Tibial nerve (tissue), 4 donors: ENCODE results near the gene LMX1B. TPM values are rescaled to one million over a fixed set of nuclear protein-coding genes. Genes with fewer than 3 reads are reported as not detected.

Experiments
- DNase-seq, 2 donors: peaks; one replicate each; pipeline ENCODE4 v3.0.0-alpha.2; 2019; ENCODE audit warnings: low spot score in 2 of 2
- H3K27ac ChIP-seq, 4 donors: fragments of 200-600 bp; sonication (generic) in 3 of 4; one replicate each; pipeline ENCODE4 v1.5.1; 2017 to 2019; ENCODE audit warnings: mild to moderate bottlenecking in 1 of 4
- H3K27me3 ChIP-seq, 2 donors: fragments of 200-600 bp; sonication (generic) in 1 of 2; one replicate each; pipeline versions ENCODE4 v1.5.1 to v1.6.0; 2017 to 2019
- H3K36me3 ChIP-seq, 3 donors: fragments of 200-600 bp; sonication (generic); one replicate each; pipeline ENCODE4 v1.5.1; 2018 to 2019
- H3K4me1 ChIP-seq, 4 donors: fragments of 200-600 bp; sonication (generic) in 3 of 4; one replicate each; pipeline ENCODE4 v1.5.1; 2017 to 2019
- H3K4me3 ChIP-seq, 4 donors: fragments of 200-600 bp; sonication (generic) in 3 of 4; one replicate each; pipeline ENCODE4 v1.5.1; 2017 to 2019; ENCODE audit warnings: mild to moderate bottlenecking in 1 of 4, moderate library complexity in 1 of 4
- H3K9me3 ChIP-seq, 4 donors: fragments of 200-600 bp; sonication (generic) in 3 of 4; one replicate each; pipeline ENCODE4 v1.5.1; 2017 to 2019
- CTCF ChIP-seq, 5 experiments: fragments of 200-600 bp in 3 of 5; fragments of 450-650 bp in 2 of 5; sonication (generic) in 3 of 5; IDR thresholded peaks; one replicate each; pipeline ENCODE4 v1.5.1; 2016 to 2019; ENCODE audit warnings: antibody characterized with exemption in 5 of 5, mild to moderate bottlenecking in 3 of 5, moderate library complexity in 2 of 5
- EP300 ChIP-seq, 2 donors: sonication (generic); formaldehyde crosslinking; IDR thresholded peaks; one replicate each; pipeline ENCODE4 v1.6.1; 2017; ENCODE audit warnings: antibody characterized with exemption in 2 of 2, mild to moderate bottlenecking in 1 of 2
- POLR2A ChIP-seq, 2 donors: fragments of 450-650 bp; IDR thresholded peaks; one replicate each; pipeline ENCODE4 v1.6.1; 2017; ENCODE audit warnings: antibody characterized with exemption in 2 of 2, mild to moderate bottlenecking in 2 of 2, moderate library complexity in 2 of 2
- WGBS, 2 donors: methylation state at CpG; one replicate each; pipeline ENCODE4 v1.1.5; 2018; 5-methylcytosine and 5-hydroxymethylcytosine counted together
- total RNA-seq, 4 donors: library from RNA; depleted of rRNA; stranded (reverse); fragments of >200 nt; gene quantifications; one replicate each; pipeline ENCODE4 v1.1.0, GENCODE V29; 2016

Gene LMX1B
- total RNA-seq, 4 donors from 2014 or later = 0.60 to 1.5 (median 0.78) TPM; not detected in 1

GRCh38 chr9:126670270-126670669, 56.5 kb downstream of the LMX1B start:
- no peaks in the 10 kb centered on the region for H3K36me3 ChIP-seq
- DNase-seq = no peak
- WGBS, 2 donors = 93 to 94% methylated on average over 12 of the region's 12 CpGs
- H3K27ac ChIP-seq = no peak overlapping the region
- H3K27me3 ChIP-seq = peaks cover 0 to 87% of the 10 kb centered on the region in 2 donors
- H3K4me1 ChIP-seq = peaks cover 0 to 20% (median under 1%) of the 10 kb centered on the region in 4 donors
- TF ChIP-seq CTCF (IDR thresholded peaks at IDR 0.05) (no peak), POLR2A (IDR thresholded peaks at IDR 0.05) (no peak), EP300 (IDR thresholded peaks at IDR 0.05) (no peak)
- no peaks in the 10 kb centered on the region for H3K9me3 ChIP-seq
- no peak overlapping the region for H3K4me3 ChIP-seq

GRCh38 chr9:126671381-126671831, 57.7 kb downstream of the LMX1B start:
- H3K4me1 ChIP-seq = peaks cover 0 to 15% (median 0%) of the 10 kb centered on the region in 4 donors
- H3K4me3 ChIP-seq = no peak overlapping the region
- DNase-seq = no peak
- H3K9me3 ChIP-seq = no peaks in the 10 kb centered on the region
- 16 to 30% methylated on average over 15 of the region's 20 CpGs for WGBS, 2 donors
- H3K27ac ChIP-seq = no peak overlapping the region
- H3K27me3 ChIP-seq = peaks cover 0 to 86% of the 10 kb centered on the region in 2 donors
- TF ChIP-seq POLR2A (IDR thresholded peaks at IDR 0.05) = no peak
- no peak for TF ChIP-seq EP300 (IDR thresholded peaks at IDR 0.05)
- no peak for TF ChIP-seq CTCF (IDR thresholded peaks at IDR 0.05)
- no peaks in the 10 kb centered on the region for H3K36me3 ChIP-seq

GRCh38 chr9:126671983-126672382, 58.3 kb downstream of the LMX1B start:
- DNase-seq = no peak
- 71 to 83% methylated on average over 2 to 6 of the region's 6 CpGs for WGBS, 2 donors
- Histone ChIP-seq H3K4me1 (peaks cover 0 to 20% (median 0%) of the 10 kb centered on the region in 4 donors), H3K27ac (no peak overlapping the region), H3K27me3 (peaks cover 0 to 88% of the 10 kb centered on the region in 2 donors), H3K9me3 (no peaks in the 10 kb centered on the region), H3K4me3 (no peak overlapping the region), H3K36me3 (no peaks in the 10 kb centered on the region)
- TF ChIP-seq EP300 (IDR thresholded peaks at IDR 0.05) (no peak), POLR2A (IDR thresholded peaks at IDR 0.05) (no peak), CTCF (IDR thresholded peaks at IDR 0.05) (no peak)

- DNase-seq = no peak
- TF ChIP-seq EP300 (IDR thresholded peaks at IDR 0.05) = no peak
- TF ChIP-seq POLR2A (IDR thresholded peaks at IDR 0.05) = no peak
- TF ChIP-seq CTCF (IDR thresholded peaks at IDR 0.05) = no peak
- peaks cover 0 to 20% (median 0%) of the 10 kb centered on the region in 4 donors for H3K4me1 ChIP-seq
- WGBS, 2 donors = 86 to 92% methylated on average over 12 to 18 of the region's 18 CpGs
- no peak overlapping the region for H3K27ac ChIP-seq
- no peak overlapping the region for H3K4me3 ChIP-seq
- no peaks in the 10 kb centered on the region for H3K9me3 ChIP-seq
- peaks cover 0 to 88% of the 10 kb centered on the region in 2 donors for H3K27me3 ChIP-seq
- H3K36me3 ChIP-seq = no peaks in the 10 kb centered on the region
Measured at GRCh38 chr9:126672634-126673284, 59.0 kb downstream of the LMX1B start.

GRCh38 chr9:126673689-126674364, 60.1 kb downstream of the LMX1B start:
- no peak for TF ChIP-seq POLR2A (IDR thresholded peaks at IDR 0.05)
- TF ChIP-seq CTCF (IDR thresholded peaks at IDR 0.05) = no peak
- no peak for TF ChIP-seq EP300 (IDR thresholded peaks at IDR 0.05)
- WGBS, 2 donors = 23 to 40% methylated on average over 6 to 13 of the region's 13 CpGs
- no peak for DNase-seq
- Histone ChIP-seq H3K27me3 (peaks cover 0 to 86% of the 10 kb centered on the region in 2 donors), H3K4me3 (no peak overlapping the region), H3K4me1 (peaks cover 0 to 20% (median 0%) of the 10 kb centered on the region in 4 donors), H3K27ac (no peak overlapping the region), H3K36me3 (no peaks in the 10 kb centered on the region), H3K9me3 (no peaks in the 10 kb centered on the region)
